Tibial artery (tissue), 4 donors: ENCODE results near the gene CEBPE.

Source experiments
- DNase-seq, 2 donors: peaks; one replicate each; pipeline ENCODE4 v3.0.0-alpha.2; 2019
- H3K27ac ChIP-seq, 2 donors: fragments of 200-600 bp; sonication (generic) in 1 of 2; 1 replicate in 1 of 2; 2 replicates in 1 of 2; pipeline ENCODE4 v1.5.1; 2018 to 2019; ENCODE audit warnings: mild to moderate bottlenecking in 1 of 2
- H3K27me3 ChIP-seq, 2 donors: fragments of 200-600 bp; sonication (generic) in 1 of 2; one replicate each; pipeline versions ENCODE4 v1.5.1 to v1.6.0; 2016 to 2019
- H3K36me3 ChIP-seq, 3 donors: fragments of 200-600 bp; sonication (generic) in 2 of 3; one replicate each; pipeline ENCODE4 v1.5.1; 2016 to 2019; ENCODE audit warnings: mild to moderate bottlenecking in 2 of 3
- H3K4me1 ChIP-seq, 4 donors: fragments of 200-600 bp; sonication (generic) in 2 of 4; 1 replicate in 3 of 4; 2 replicates in 1 of 4; pipeline ENCODE4 v1.5.1; 2016 to 2019
- H3K4me3 ChIP-seq, 2 donors: fragments of 200-600 bp; sonication (generic) in 1 of 2; 1 replicate in 1 of 2; 2 replicates in 1 of 2; pipeline ENCODE4 v1.5.1; 2018 to 2019; ENCODE audit warnings: mild to moderate bottlenecking in 2 of 2
- H3K9me3 ChIP-seq, 3 donors: fragments of 200-600 bp; sonication (generic) in 1 of 3; one replicate each; pipeline ENCODE4 v1.5.1; 2016 to 2019
- CTCF ChIP-seq, 2 experiments: fragments of 200-600 bp in 1 of 2; fragments of 450-650 bp in 1 of 2; IDR thresholded peaks; one replicate each; pipeline ENCODE4 v1.5.1; 2017 to 2019; ENCODE audit warnings: antibody characterized with exemption in 2 of 2, mild to moderate bottlenecking in 1 of 2, moderate library complexity in 1 of 2
- intact Hi-C: fragments of 100-400 bp; cut with DNase I; formaldehyde crosslinking; loops from one replicate; pipeline ENCODE4 v1.15.0; 2023; ENCODE audit warnings: low total_unique reads

The CEBPE gene

GRCh38 chr14:23089498-23090253 is 29.4 kb downstream of the CEBPE start:
- Histone ChIP-seq H3K36me3 (peaks cover 65 to 67% (median 65%) of the 10 kb centered on the region in 3 donors), H3K27ac (no peak overlapping the region), H3K4me3 (no peak overlapping the region), H3K9me3 (no peaks in the 10 kb centered on the region), H3K27me3 (no peaks in the 10 kb centered on the region), H3K4me1 (peaks cover 0 to 23% (median 11%) of the 10 kb centered on the region in 4 donors)
- no peak for TF ChIP-seq CTCF (IDR thresholded peaks at IDR 0.05)
- peak in 1 of 2 donors; percentile 40 for DNase-seq
- intact Hi-C loops: no loop called here

- no peaks in the 10 kb centered on the region for H3K27me3 ChIP-seq
- no peak overlapping the region for H3K4me3 ChIP-seq
- H3K27ac ChIP-seq: no peak overlapping the region
- DNase-seq: no peak
- intact Hi-C loops: no loop called here
- no peaks in the 10 kb centered on the region for H3K9me3 ChIP-seq
- H3K4me1 ChIP-seq: no peaks in the 10 kb centered on the region
- H3K36me3 ChIP-seq: peaks cover 83 to 98% (median 92%) of the 10 kb centered on the region in 3 donors
- TF ChIP-seq CTCF (IDR thresholded peaks at IDR 0.05): no peak
Observed at GRCh38 chr14:23086565-23086964, 32.5 kb downstream of the CEBPE start.

- H3K27ac ChIP-seq: no peak overlapping the region
- H3K4me1 ChIP-seq: no peaks in the 10 kb centered on the region
- no peak for TF ChIP-seq CTCF (IDR thresholded peaks at IDR 0.05)
- intact Hi-C loops: no loop called here
- H3K36me3 ChIP-seq: peaks cover 85 to 99% (median 93%) of the 10 kb centered on the region in 3 donors
- no peaks in the 10 kb centered on the region for H3K27me3 ChIP-seq
- H3K4me3 ChIP-seq: no peak overlapping the region
- no peak for DNase-seq
- H3K9me3 ChIP-seq: no peaks in the 10 kb centered on the region
Observed at GRCh38 chr14:23085458-23085857, 33.6 kb downstream of the CEBPE start.

- Histone ChIP-seq H3K27ac (no peak overlapping the region), H3K36me3 (peaks cover 95 to 98% (median 95%) of the 10 kb centered on the region in 3 donors), H3K4me1 (peaks cover 0 to 31% (median 12%) of the 10 kb centered on the region in 4 donors), H3K9me3 (no peaks in the 10 kb centered on the region), H3K4me3 (no peak overlapping the region), H3K27me3 (no peaks in the 10 kb centered on the region)
- no peak for DNase-seq
- intact Hi-C loops: no loop called here
- no peak for TF ChIP-seq CTCF (IDR thresholded peaks at IDR 0.05)
Observed at GRCh38 chr14:23080474-23080873, 38.6 kb downstream of the CEBPE start.

- peaks cover 0 to 31% (median 12%) of the 10 kb centered on the region in 4 donors for H3K4me1 ChIP-seq
- no peak for TF ChIP-seq CTCF (IDR thresholded peaks at IDR 0.05)
- peaks cover 91 to 96% (median 92%) of the 10 kb centered on the region in 3 donors for H3K36me3 ChIP-seq
- DNase-seq: no peak
- H3K9me3 ChIP-seq: no peaks in the 10 kb centered on the region
- intact Hi-C loops: no loop called here
- H3K4me3 ChIP-seq: no peak overlapping the region
- peak overlapping the region; percentile 65 to 69 for H3K27ac ChIP-seq
- H3K27me3 ChIP-seq: no peaks in the 10 kb centered on the region
Observed at GRCh38 chr14:23079716-23080115, 39.3 kb downstream of the CEBPE start.
